HepG2 (cell line): ENCODE results near the gene TIMP3. TPM values are rescaled to one million over a fixed set of nuclear protein-coding genes. Genes with fewer than 3 reads are reported as not detected.

ENCODE experiments used
- CBX2 ChIP-seq, 2 experiments: fragments of 200-600 bp in 1 of 2; sonication (generic); formaldehyde crosslinking in 1 of 2; IDR thresholded peaks; 2 replicates each; pipeline versions ENCODE4 v1.7.0 to v1.8.1; 2018 to 2022; ENCODE audit warnings: low read depth in 2 of 2, low read length in 1 of 2, mild to moderate bottlenecking in 1 of 2, missing genetic modification reagents in 1 of 2
- EEA1 ChIP-seq: sonication (generic); formaldehyde crosslinking; IDR thresholded peaks from 2 replicates; pipeline ENCODE4 v1.5.1; 2020; ENCODE audit warnings: mild to moderate bottlenecking, missing genetic modification reagents, borderline replicate concordance
- ERF ChIP-seq: IDR thresholded peaks from 2 replicates; pipeline ENCODE4 v1.6.1; 2018; ENCODE audit warnings: missing biosample characterization, missing genetic modification reagents
- HOXA3 ChIP-seq: sonication (generic); formaldehyde crosslinking; IDR thresholded peaks from 2 replicates; pipeline ENCODE4 v1.5.0; 2020; ENCODE audit warnings: missing genetic modification reagents
- HOXA7 ChIP-seq: sonication (generic); formaldehyde crosslinking; IDR thresholded peaks from 2 replicates; pipeline ENCODE4 v1.8.1; 2022; ENCODE audit warnings: mild to moderate bottlenecking, missing genetic modification reagents, moderate library complexity
- KDM3A ChIP-seq: IDR thresholded peaks from 2 replicates; pipeline ENCODE4 v1.6.1; 2018; ENCODE audit warnings: low read depth, missing compliant biosample characterization
- NR2C2 ChIP-seq: sonication (generic); formaldehyde crosslinking; IDR thresholded peaks from 2 replicates; pipeline ENCODE4 v1.4.0; 2020; ENCODE audit warnings: missing genetic modification reagents, mild to moderate bottlenecking, moderate library complexity, borderline replicate concordance
- SOX13 ChIP-seq, 3 experiments: fragments of 450-650 bp in 1 of 3; sonication (generic) in 1 of 3; formaldehyde crosslinking in 1 of 3; IDR thresholded peaks in 2 of 3; conservative IDR thresholded peaks in 1 of 3; 2 replicates each; pipeline versions ENCODE4 v1.5.0 to v1.6.1; 2016 to 2020; ENCODE audit warnings: antibody characterized with exemption in 1 of 3, mild to moderate bottlenecking in 1 of 3, missing compliant biosample characterization in 1 of 3, missing genetic modification reagents in 1 of 3, moderate library complexity in 1 of 3
- THYN1 ChIP-seq: sonication (generic); formaldehyde crosslinking; IDR thresholded peaks from 2 replicates; pipeline ENCODE4 v1.8.1; 2023; ENCODE audit warnings: low read depth, mild to moderate bottlenecking, moderate library complexity, missing genetic modification reagents, borderline replicate concordance
- ZFP1 ChIP-seq: IDR thresholded peaks from 2 replicates; pipeline ENCODE4 v1.6.1; 2016
- ZNF333 ChIP-seq: sonication (generic); formaldehyde crosslinking; IDR thresholded peaks from 2 replicates; pipeline ENCODE4 v1.4.0; 2020; ENCODE audit warnings: mild to moderate bottlenecking, missing genetic modification reagents, borderline replicate concordance
- ZNF34 ChIP-seq: sonication (generic); formaldehyde crosslinking; IDR thresholded peaks from 2 replicates; pipeline ENCODE4 v1.4.0; 2020; ENCODE audit warnings: mild to moderate bottlenecking, missing genetic modification reagents, borderline replicate concordance
- ZNF430 ChIP-seq: sonication (generic); formaldehyde crosslinking; IDR thresholded peaks from 2 replicates; pipeline ENCODE4 v1.9.0; 2021; ENCODE audit warnings: mild to moderate bottlenecking, missing genetic modification reagents
- ZNF451 ChIP-seq: sonication (generic); formaldehyde crosslinking; IDR thresholded peaks from 2 replicates; pipeline ENCODE4 v1.5.0; 2020; ENCODE audit warnings: mild to moderate bottlenecking, missing genetic modification reagents
- ZNF496 ChIP-seq: sonication (generic); formaldehyde crosslinking; IDR thresholded peaks from 2 replicates; pipeline ENCODE4 v1.8.1; 2023; ENCODE audit warnings: mild to moderate bottlenecking, moderate library complexity, missing genetic modification reagents; ENCODE audit not compliant: insufficient replicate concordance
- ZNF782 ChIP-seq: sonication (generic); formaldehyde crosslinking; IDR thresholded peaks from 2 replicates; pipeline ENCODE4 v1.4.0; 2020; ENCODE audit warnings: missing genetic modification reagents, mild to moderate bottlenecking, borderline replicate concordance
- polyA plus RNA-seq, 8 experiments: library from polyadenylated mRNA; depleted of rRNA in 3 of 8; stranded (reverse) in 7 of 8; unstranded in 1 of 8; fragments of >200 nt; fragmentation: Illumina TruSeq in 4 of 8; extraction: Trizol in 4 of 8; gene quantifications; 2 replicates each; pipeline versions ENCODE4 v1.2.1 to v1.2.3, GENCODE V29; 2011 to 2016; ENCODE audit warnings: low read depth in 4 of 8, missing spikeins in 1 of 8, mixed read lengths in 1 of 8; ENCODE audit not compliant: insufficient read depth in 1 of 8
- total RNA-seq, 5 experiments: library from RNA; depleted of rRNA; stranded (reverse); fragments of >200 nt; fragmentation: Illumina TruSeq; extraction: Trizol; gene quantifications; 2 replicates each; pipeline ENCODE4 v1.2.3, GENCODE V29; 2016; ENCODE audit warnings: low read depth in 1 of 5
- TF ChIP-seq, protein P1 (sequence below): sonication (generic); formaldehyde crosslinking; conservative IDR thresholded peaks from 2 replicates; pipeline ENCODE4 v1.4.0; 2020; ENCODE audit warnings: missing genetic modification reagents
- TF ChIP-seq, protein P2 (sequence below): sonication (generic); formaldehyde crosslinking; IDR thresholded peaks from 2 replicates; pipeline ENCODE4 v1.4.0; 2020; ENCODE audit warnings: missing genetic modification reagents
- TF ChIP-seq, protein P3 (sequence below): sonication (generic); formaldehyde crosslinking; IDR thresholded peaks from 2 replicates; pipeline ENCODE4 v1.8.0; 2022; ENCODE audit warnings: mild to moderate bottlenecking, missing genetic modification reagents, moderate library complexity
- TF ChIP-seq, protein P4 (sequence below): sonication (generic); formaldehyde crosslinking; IDR thresholded peaks from 2 replicates; pipeline ENCODE4 v1.4.0; 2020; ENCODE audit warnings: missing genetic modification reagents
- TF ChIP-seq, protein P5 (sequence below): sonication (generic); formaldehyde crosslinking; conservative IDR thresholded peaks from 2 replicates; pipeline ENCODE4 v1.4.0; 2020; ENCODE audit warnings: missing genetic modification reagents

Gene TIMP3
- total and polyA plus RNA-seq, 2 of the 13 experiments (the other 11 are each of a cell fraction or from before 2014, with no cell fraction given), result 57.3 to 86.6 TPM

DNA sequence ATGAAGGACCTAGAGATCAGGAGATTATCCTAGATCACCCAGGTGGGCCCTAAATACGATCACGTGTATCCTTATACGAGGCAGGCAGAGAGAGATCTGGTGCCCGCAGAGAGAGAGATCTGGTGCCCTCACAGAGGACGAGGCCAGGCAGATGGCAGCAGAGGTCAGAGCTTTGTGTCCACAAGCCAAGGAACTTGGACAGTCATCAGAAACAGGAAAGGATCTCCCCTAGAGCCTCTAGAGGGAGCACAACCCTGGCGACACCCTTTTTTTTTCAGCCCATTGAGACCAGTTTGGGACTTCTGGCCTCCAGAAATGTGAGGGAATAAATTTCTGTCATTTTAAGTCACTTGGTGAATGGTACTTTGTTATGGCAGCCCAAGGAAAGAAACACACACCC, 25.5 kb upstream of the TIMP3 start (continued):
- TF ChIP-seq, protein P1, sequence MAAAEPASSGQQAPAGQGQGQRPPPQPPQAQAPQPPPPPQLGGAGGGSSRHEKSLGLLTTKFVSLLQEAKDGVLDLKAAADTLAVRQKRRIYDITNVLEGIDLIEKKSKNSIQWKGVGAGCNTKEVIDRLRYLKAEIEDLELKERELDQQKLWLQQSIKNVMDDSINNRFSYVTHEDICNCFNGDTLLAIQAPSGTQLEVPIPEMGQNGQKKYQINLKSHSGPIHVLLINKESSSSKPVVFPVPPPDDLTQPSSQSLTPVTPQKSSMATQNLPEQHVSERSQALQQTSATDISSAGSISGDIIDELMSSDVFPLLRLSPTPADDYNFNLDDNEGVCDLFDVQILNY (CRISPR knock-in tag), result no peak
- no peak for TF ChIP-seq SOX13 (IDR thresholded peaks at IDR 0.05)
- peak in 1 of 2 experiments; percentile 8; a peak in 1 of 4 replicates for TF ChIP-seq SOX13 (CRISPR knock-in tag; conservative IDR thresholded peaks at IDR 0.05 in 1 of 2, IDR thresholded peaks at IDR 0.05 in 1 of 2)
- TF ChIP-seq HOXA3 (CRISPR knock-in tag), result no peak
- peak; percentile 36; the same call in 1 of the 2 replicates for TF ChIP-seq ERF (CRISPR knock-in tag)
- TF ChIP-seq ZFP1 (CRISPR knock-in tag), result no peak
- TF ChIP-seq ZNF782, result no peak
- TF ChIP-seq ZNF451 (CRISPR knock-in tag), result no peak
- TF ChIP-seq, protein P2, sequence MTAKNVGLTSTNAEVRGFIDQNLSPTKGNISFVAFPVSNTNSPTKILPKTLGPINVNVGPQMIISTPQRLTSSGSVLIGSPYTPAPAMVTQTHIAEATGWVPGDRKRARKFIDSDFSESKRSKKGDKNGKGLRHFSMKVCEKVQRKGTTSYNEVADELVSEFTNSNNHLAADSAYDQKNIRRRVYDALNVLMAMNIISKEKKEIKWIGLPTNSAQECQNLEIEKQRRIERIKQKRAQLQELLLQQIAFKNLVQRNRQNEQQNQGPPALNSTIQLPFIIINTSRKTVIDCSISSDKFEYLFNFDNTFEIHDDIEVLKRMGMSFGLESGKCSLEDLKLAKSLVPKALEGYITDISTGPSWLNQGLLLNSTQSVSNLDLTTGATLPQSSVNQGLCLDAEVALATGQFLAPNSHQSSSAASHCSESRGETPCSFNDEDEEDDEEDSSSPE (CRISPR knock-in tag), result no peak
- TF ChIP-seq ZNF496 (CRISPR knock-in tag), result no peak
- TF ChIP-seq, protein P3, sequence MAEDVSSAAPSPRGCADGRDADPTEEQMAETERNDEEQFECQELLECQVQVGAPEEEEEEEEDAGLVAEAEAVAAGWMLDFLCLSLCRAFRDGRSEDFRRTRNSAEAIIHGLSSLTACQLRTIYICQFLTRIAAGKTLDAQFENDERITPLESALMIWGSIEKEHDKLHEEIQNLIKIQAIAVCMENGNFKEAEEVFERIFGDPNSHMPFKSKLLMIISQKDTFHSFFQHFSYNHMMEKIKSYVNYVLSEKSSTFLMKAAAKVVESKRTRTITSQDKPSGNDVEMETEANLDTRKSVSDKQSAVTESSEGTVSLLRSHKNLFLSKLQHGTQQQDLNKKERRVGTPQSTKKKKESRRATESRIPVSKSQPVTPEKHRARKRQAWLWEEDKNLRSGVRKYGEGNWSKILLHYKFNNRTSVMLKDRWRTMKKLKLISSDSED (CRISPR knock-in tag), result no peak
- TF ChIP-seq NR2C2 (CRISPR knock-in tag), result no peak
- TF ChIP-seq, protein P4, sequence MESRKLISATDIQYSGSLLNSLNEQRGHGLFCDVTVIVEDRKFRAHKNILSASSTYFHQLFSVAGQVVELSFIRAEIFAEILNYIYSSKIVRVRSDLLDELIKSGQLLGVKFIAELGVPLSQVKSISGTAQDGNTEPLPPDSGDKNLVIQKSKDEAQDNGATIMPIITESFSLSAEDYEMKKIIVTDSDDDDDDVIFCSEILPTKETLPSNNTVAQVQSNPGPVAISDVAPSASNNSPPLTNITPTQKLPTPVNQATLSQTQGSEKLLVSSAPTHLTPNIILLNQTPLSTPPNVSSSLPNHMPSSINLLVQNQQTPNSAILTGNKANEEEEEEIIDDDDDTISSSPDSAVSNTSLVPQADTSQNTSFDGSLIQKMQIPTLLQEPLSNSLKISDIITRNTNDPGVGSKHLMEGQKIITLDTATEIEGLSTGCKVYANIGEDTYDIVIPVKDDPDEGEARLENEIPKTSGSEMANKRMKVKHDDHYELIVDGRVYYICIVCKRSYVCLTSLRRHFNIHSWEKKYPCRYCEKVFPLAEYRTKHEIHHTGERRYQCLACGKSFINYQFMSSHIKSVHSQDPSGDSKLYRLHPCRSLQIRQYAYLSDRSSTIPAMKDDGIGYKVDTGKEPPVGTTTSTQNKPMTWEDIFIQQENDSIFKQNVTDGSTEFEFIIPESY (CRISPR knock-in tag), result no peak; the same call in 1 of the 2 replicates
- TF ChIP-seq EEA1 (CRISPR knock-in tag), result no peak
- no peak for TF ChIP-seq CBX2 (IDR thresholded peaks at IDR 0.05; ENCODE audit: low read depth, low read length)
- no peak for TF ChIP-seq CBX2 (CRISPR knock-in tag; IDR thresholded peaks at IDR 0.05; ENCODE audit: low read depth)
- TF ChIP-seq KDM3A, result no peak
- TF ChIP-seq ZNF34 (CRISPR knock-in tag), result no peak
- TF ChIP-seq, protein P5, sequence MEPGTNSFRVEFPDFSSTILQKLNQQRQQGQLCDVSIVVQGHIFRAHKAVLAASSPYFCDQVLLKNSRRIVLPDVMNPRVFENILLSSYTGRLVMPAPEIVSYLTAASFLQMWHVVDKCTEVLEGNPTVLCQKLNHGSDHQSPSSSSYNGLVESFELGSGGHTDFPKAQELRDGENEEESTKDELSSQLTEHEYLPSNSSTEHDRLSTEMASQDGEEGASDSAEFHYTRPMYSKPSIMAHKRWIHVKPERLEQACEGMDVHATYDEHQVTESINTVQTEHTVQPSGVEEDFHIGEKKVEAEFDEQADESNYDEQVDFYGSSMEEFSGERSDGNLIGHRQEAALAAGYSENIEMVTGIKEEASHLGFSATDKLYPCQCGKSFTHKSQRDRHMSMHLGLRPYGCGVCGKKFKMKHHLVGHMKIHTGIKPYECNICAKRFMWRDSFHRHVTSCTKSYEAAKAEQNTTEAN (CRISPR knock-in tag), result no peak
- no peak for TF ChIP-seq THYN1
- TF ChIP-seq ZNF430 (CRISPR knock-in tag), result no peak
- no peak for TF ChIP-seq ZNF333 (CRISPR knock-in tag)
- no peak for TF ChIP-seq HOXA7 (CRISPR knock-in tag)
